K562 treated with DMSO at 1 percent for 4 hours (cell line): Measurements from ENCODE around the gene BTBD9. TPM values are rescaled to one million over a fixed set of nuclear protein-coding genes. Genes with fewer than 3 reads are reported as not detected.

Experiments used
- total RNA-seq: library from RNA; unstranded; fragments of 300-600 nt; gene quantifications from 2 replicates; pipeline ENCODE4 v1.2.3, GENCODE V29; 2022; ENCODE audit not compliant: insufficient read depth

Gene BTBD9
- 1.5 and 1.7 TPM in 2 replicates for total RNA-seq

GRCh38 chr6:38639498-38640215 lies at the start of gene BTBD9:
BTBD9 (minus strand) TSS chr6:38639929.

Other genes with a start within 250 kb of the BTBD9 start
- 124 and 131 TPM in 2 replicates for gene GLO1, start 63.2 kb upstream of the BTBD9 start, total RNA-seq
- 0.70 and 0.92 TPM in 2 replicates for gene DNAH8, start 75.4 kb upstream of the BTBD9 start, total RNA-seq